HG02642 (cell line): ENCODE results near the gene BPNT1.
"Not testable (repeated sequence)": the region's sequence is repeated elsewhere in the genome, so short reads cannot be mapped to it uniquely, and the experiment has no call there.

Source experiments
- ATAC-seq: cut with Tn5 transposase; IDR thresholded peaks from one replicate; pipeline ENCODE4 v1.9.1; 2021; ENCODE audit warnings: mild to moderate bottlenecking; ENCODE audit not compliant: unreplicated experiment, poor library complexity

BPNT1 gene

GRCh38 chr1:220084460-220084859 lies 5.1 kb downstream of the BPNT1 start:
- ATAC-seq: no peak

DNA sequence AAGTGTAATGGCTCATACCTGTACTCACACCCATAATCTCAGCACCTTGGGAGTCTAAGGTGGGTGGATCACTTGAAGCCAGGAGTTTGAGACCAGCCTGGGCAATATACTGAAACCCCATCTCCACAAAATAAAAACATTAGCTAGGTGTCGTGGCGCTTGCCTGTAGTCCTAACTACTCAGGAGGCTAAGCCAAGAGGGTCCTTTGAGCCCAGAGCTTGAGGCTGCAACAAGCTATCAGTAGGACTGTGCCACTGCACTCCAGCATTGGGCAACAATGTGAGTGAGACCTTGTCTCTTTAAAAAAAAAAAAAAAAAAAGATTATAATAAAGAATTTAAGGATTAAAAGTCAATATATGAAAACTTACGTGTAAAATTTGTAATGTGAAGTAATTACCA lies 11.7 kb downstream of the BPNT1 start:
- ATAC-seq: no peak

GRCh38 chr1:220076861-220077762 lies 12.5 kb downstream of the BPNT1 start:
- ATAC-seq: no peak

DNA sequence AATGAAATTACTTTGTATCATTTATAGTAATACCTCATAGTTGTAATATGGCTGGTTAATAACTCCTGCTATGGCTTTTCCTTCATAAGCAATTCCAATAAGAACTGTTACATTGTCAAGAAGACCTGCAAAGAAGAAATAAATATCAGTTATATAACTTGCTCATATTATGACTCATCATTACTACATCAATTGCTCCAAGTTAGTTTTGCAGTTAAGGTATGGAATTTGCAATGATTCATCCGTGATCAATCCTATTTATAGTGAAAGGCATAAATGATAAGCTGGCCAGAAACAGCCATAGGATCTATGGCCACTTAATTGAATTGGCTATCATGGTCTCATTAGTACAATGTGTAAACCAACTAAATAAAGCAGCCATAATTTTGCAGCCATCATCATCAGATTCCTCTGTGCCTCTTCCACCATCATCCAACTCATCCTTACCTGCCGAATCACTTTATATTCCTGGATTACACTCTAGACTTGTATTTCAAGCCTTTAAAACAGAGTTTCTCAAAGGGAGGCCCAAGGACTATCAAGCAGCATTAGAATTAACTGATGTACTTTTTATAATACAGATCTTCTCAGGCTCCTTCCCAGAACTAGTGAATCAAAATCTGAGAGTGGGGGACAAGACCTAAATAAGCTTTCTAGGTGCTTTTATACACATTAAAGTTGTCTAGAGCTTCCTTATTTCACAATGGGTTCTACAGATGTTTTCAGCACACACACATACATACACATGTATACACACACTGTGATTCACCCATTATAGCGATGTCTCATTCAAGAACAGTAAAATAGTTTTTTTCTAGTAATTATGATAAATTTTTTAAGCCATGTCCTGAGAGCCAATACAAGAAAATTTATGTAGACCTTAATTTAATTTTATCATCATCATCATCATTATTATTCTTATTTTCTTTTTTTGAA lies 22.1 kb downstream of the BPNT1 start:
- ATAC-seq: no peak

GRCh38 chr1:220062629-220063028 lies 27.0 kb downstream of the BPNT1 start:
- ATAC-seq: no peak

- ATAC-seq: no peak
Measured at GRCh38 chr1:220060876-220061275, 28.7 kb downstream of the BPNT1 start.

GRCh38 chr1:220056374-220056773 lies 33.2 kb downstream of the BPNT1 start:
- no peak for ATAC-seq

- ATAC-seq: peak; percentile 99
Measured at GRCh38 chr1:220046052-220046930, 43.3 kb downstream of the BPNT1 start, which contains the start of gene EPRS1. Gene EPRS1, minus strand, starts transcription at chr1:220046505. Its CDS starts 117 bp downstream, at chr1:220046388.

DNA sequence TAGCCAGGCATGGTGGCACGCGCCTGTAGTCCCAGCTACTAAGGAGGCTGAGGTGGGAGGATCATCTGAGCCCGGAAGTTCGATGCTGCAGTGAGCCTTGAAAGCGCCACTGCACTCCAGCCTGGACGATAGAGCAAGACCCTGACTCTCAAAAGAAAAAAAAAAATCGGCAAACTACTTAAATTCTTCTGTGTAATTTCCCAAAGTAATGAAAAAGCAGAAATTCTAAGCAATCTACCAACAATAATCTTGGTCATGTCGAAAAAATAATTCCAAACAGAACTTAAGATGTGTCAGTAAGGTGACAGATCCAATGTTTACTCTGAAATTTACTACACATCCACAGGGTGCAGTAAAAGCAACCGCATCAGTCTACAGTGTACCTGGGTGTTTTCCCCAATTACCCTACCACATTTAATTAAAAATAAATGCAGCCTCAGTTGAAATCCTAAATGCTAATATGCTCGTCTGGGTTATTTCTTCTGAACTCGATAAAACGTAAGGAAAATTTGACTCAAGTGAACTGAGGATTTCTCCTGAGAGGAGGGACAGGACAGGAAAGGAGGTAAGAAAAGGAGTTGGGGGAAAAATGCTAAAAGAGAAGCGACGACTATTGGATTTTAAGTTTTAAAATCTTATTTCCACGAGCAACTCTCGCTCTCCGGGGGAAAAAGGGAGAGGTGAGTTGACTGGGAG lies 44.1 kb downstream of the BPNT1 start:
- ATAC-seq: no peak

- no peak for ATAC-seq
Measured at GRCh38 chr1:220044678-220045355, 44.8 kb downstream of the BPNT1 start.

- ATAC-seq: no peak
Measured at GRCh38 chr1:220043646-220044045, 45.9 kb downstream of the BPNT1 start.

DNA sequence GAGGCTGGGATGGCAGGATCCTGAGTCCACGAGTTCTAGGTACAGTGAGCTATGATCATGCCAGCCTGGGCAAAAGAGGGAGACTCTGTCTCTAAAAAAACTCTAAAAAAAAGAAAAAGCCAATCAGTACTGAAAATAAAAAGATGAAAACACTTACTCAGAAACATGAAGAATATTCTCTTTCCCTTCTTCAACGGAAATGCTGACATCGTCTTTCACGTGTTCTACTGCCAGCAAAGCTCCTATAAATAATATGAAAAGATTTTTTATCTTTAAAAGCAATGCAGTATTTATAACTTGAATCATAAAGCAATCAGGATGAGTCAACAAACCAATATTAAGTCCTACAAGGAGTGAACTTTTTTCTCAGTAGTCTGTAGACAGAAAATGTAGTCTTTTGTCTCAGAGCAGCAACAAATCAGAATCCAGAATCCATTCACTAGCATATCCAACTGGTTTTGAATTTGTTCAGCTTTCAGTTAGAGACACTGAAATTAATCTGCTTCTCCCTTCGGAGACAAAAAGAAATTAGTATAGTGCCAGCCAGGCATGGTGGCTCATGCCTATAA lies 49.5 kb downstream of the BPNT1 start:
- no peak for ATAC-seq

DNA sequence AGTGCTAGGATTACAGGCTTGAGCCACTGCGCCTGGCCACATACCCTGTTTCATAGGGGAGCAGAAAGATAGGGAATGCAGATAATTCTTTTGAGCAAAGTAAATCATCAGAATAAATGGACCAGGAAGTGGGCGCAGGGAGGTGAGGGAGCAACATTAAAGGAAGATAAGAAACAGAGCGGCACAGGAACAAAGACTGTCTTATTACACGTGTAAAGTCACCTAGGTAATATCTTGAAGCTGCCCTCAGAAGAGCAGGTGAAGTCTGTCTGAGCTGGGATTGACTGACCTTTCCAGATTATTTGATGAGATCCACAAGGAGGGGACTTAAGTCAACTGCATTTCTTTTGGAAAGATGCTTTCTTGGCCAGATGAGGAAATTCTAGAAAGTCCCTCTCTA lies 50.9 kb downstream of the BPNT1 start:
- ATAC-seq: no peak

DNA sequence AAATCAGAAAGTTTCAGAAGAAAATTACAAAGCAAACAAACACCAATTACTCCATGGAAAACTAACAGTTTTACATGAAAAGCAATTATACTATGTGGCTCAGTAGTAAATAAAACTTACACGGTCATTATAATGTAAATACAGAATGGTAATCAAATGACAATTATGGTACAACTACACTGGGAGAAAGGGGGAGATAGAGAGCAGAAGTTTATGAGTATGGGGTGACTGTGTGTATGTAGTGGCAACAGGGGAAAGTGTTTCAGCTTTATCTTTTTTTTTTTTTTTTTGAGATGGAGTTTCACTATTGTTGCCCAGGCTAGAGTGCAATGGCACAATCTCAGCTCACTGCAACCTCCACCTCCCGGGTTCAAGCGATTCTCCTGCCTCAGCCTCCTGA lies 51.8 kb downstream of the BPNT1 start:
- not testable (repeated sequence) for ATAC-seq

- ATAC-seq: no peak
Measured at GRCh38 chr1:220032911-220033310, 56.7 kb downstream of the BPNT1 start.

DNA sequence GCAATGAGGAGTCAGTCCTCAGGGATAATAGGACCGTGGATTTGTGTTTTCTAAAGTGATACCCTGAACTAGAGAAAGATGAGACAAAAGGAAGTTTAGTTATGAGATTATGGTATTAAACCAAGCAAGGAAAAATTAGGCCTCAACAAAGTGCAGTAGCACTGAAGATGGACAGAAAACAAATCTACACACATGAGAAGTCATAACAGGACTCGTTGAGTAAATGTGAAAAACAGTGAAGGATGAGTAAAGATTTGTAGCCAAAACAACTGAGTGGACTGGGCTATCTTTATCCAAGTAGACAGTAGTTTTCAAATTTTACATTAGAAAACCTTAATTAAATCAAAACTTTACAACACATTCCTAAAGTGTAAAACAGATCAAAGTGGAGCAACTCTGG lies 58.3 kb downstream of the BPNT1 start:
- ATAC-seq: no peak

GRCh38 chr1:220028346-220028895 lies 61.2 kb downstream of the BPNT1 start:
- no peak for ATAC-seq

DNA sequence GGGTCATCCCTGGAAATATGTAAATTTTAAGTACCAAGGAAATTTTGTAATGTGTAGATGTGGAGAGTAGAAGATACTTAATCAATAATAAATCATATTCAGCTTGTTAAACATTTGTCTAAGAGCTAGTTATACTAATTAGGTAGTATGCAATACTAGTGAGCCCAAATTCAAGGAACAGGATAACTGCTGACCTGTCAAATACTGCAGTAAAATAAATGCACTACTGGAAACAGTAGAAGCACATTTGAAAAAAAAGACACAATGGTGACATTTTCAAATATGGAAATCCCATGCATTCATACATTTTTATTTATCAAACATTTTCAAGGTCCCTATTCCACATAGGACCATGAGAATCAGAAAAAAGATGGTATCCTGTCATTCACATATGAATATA lies 70.5 kb downstream of the BPNT1 start:
- ATAC-seq: no peak
